Measurements from ENCODE around the gene HUNK. TPM values are rescaled to one million over a fixed set of nuclear protein-coding genes. Genes with fewer than 3 reads are reported as not detected.

Gene HUNK
- total RNA-seq, 1 donor from 2014 or later: 41.9 TPM

GRCh38 chr21:31932470-31932764, 59.6 kb downstream of the HUNK start:
- Mint-ChIP-seq H3K36me3 (ENCODE audit: insufficient read depth) (peaks cover 15% of the 10 kb centered on the region), H3K27me3 (no peaks in the 10 kb centered on the region), H3K4me1 (ENCODE audit: low read depth) (peaks cover 25% of the 10 kb centered on the region), H3K9me3 (ENCODE audit: low read depth) (no peaks in the 10 kb centered on the region), H3K27ac (no peak overlapping the region), H3K4me3 (ENCODE audit: low read depth) (no peak overlapping the region)
- no peak for TF ChIP-seq CTCF (IDR thresholded peaks at IDR 0.05; ENCODE audit: unreplicated experiment)
- DNase-seq (ENCODE audit: low spot score, unreplicated experiment): no peak

GRCh38 chr21:31937303-31937702, 64.5 kb downstream of the HUNK start:
- Mint-ChIP-seq H3K27me3 (no peaks in the 10 kb centered on the region), H3K4me1 (ENCODE audit: low read depth) (peaks cover 23% of the 10 kb centered on the region), H3K9me3 (ENCODE audit: low read depth) (no peaks in the 10 kb centered on the region), H3K4me3 (ENCODE audit: low read depth) (no peak overlapping the region), H3K27ac (no peak overlapping the region), H3K36me3 (ENCODE audit: insufficient read depth) (peaks cover 19% of the 10 kb centered on the region)
- no peak for DNase-seq (ENCODE audit: low spot score, unreplicated experiment)
- TF ChIP-seq CTCF (IDR thresholded peaks at IDR 0.05; ENCODE audit: unreplicated experiment): no peak

GRCh38 chr21:31938330-31939301, 65.8 kb downstream of the HUNK start:
- Mint-ChIP-seq H3K4me3 (ENCODE audit: low read depth) (no peak overlapping the region), H3K27me3 (no peaks in the 10 kb centered on the region), H3K9me3 (ENCODE audit: low read depth) (no peaks in the 10 kb centered on the region), H3K27ac (peak overlapping the region; percentile 38), H3K36me3 (ENCODE audit: insufficient read depth) (peaks cover 20% of the 10 kb centered on the region), H3K4me1 (ENCODE audit: low read depth) (peaks cover 24% of the 10 kb centered on the region)
- no peak for DNase-seq (ENCODE audit: low spot score, unreplicated experiment)
- TF ChIP-seq CTCF (IDR thresholded peaks at IDR 0.05; ENCODE audit: unreplicated experiment): no peak

GRCh38 chr21:31941694-31942093, 68.9 kb downstream of the HUNK start:
- no peaks in the 10 kb centered on the region for H3K9me3 Mint-ChIP-seq (ENCODE audit: low read depth)
- no peaks in the 10 kb centered on the region for H3K27me3 Mint-ChIP-seq
- no peak overlapping the region for H3K27ac Mint-ChIP-seq
- peaks cover 41% of the 10 kb centered on the region for H3K4me1 Mint-ChIP-seq (ENCODE audit: low read depth)
- no peak for DNase-seq (ENCODE audit: low spot score, unreplicated experiment)
- no peak for TF ChIP-seq CTCF (IDR thresholded peaks at IDR 0.05; ENCODE audit: unreplicated experiment)
- H3K36me3 Mint-ChIP-seq (ENCODE audit: insufficient read depth): peaks cover 18% of the 10 kb centered on the region
- H3K4me3 Mint-ChIP-seq (ENCODE audit: low read depth): no peak overlapping the region

GRCh38 chr21:31943561-31943960, 70.7 kb downstream of the HUNK start:
- TF ChIP-seq CTCF (IDR thresholded peaks at IDR 0.05; ENCODE audit: unreplicated experiment): no peak
- H3K4me1 Mint-ChIP-seq (ENCODE audit: low read depth): peaks cover 30% of the 10 kb centered on the region
- H3K27ac Mint-ChIP-seq: no peak overlapping the region
- peaks cover 26% of the 10 kb centered on the region for H3K36me3 Mint-ChIP-seq (ENCODE audit: insufficient read depth)
- H3K27me3 Mint-ChIP-seq: no peaks in the 10 kb centered on the region
- H3K9me3 Mint-ChIP-seq (ENCODE audit: low read depth): no peaks in the 10 kb centered on the region
- no peak for DNase-seq (ENCODE audit: low spot score, unreplicated experiment)
- H3K4me3 Mint-ChIP-seq (ENCODE audit: low read depth): no peak overlapping the region

All from progenitor cell of endocrine pancreas (in vitro differentiated cells).